ENCODE measurements around the gene OCA2.

- TF ChIP-seq CTCF (IDR thresholded peaks at IDR 0.05; ENCODE audit: low read length) (no peak), EZH2 (IDR thresholded peaks at IDR 0.05; ENCODE audit: borderline replicate concordance, low read length) (no peak)
These were observed 327.2 kb downstream of the OCA2 start for GRCh38 chr15:27771892-27772291.
